Forelimb muscle (tissue), 1 donor: ENCODE measurements around the gene LAMB1. TPM values are rescaled to one million over a fixed set of nuclear protein-coding genes. Genes with fewer than 3 reads are reported as not detected.

Source experiments
- DNase-seq: peaks from one replicate; pipeline ENCODE4 v3.0.0-alpha.2; 2013; ENCODE audit warnings: low read depth
- polyA plus RNA-seq: library from polyadenylated mRNA; unstranded; fragments of 120-200 nt; gene quantifications from one replicate; pipeline ENCODE4 v1.2.1, GENCODE V29; 2013; ENCODE audit not compliant: insufficient read length

Gene LAMB1
- polyA plus RNA-seq, 1 donor, result 406 TPM

DNA sequence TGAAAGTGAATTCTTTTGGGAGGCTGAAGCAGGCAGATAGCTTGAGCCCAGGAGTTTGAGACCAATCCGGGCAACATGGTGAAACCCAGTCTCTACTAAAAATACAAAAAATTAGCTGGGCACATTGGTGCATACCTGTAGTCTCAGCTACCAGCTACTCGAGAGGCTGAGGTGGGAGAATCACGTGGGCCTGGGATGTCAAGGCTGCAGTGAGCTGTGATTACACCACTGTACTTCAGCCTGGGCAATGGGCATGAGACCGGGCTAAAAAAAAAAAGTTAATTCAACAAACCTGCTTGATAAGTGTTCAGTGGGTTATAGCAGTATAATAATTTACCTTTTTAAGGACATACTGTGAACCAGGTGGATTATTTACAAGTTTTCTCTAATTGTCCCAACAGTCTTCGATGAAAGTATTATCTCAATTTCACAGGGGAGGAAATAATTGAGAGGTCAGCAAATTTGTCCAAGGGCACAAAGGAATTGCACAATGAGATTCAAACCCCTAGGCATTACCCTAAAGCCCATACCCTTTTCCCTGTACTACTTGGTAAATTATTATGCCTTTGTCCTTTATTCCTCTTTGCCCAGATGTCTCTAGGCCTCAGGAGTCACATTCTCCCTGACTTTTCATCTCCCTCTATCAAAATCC lies 125.1 kb downstream of the LAMB1 start:
- no peak for DNase-seq

DNA sequence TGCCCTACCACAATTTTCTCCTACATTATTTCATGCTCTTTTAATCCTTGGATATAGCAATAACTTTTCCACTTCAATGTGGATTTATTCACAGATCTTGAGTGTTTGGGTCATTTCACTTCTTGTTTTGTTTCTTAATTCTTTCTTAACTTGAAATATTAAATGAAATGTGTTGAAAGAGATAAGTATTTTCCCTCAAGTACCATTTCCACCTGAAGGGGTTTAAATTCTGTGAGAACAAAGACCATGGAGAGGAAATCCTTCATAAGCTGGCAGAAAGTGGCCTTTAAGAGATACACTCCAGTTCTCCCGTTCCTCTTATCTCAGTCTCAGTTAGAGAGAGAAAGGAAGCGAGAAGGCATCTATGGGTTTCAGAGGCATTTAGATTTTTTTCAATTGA lies 126.0 kb downstream of the LAMB1 start:
- DNase-seq, result no peak

DNA sequence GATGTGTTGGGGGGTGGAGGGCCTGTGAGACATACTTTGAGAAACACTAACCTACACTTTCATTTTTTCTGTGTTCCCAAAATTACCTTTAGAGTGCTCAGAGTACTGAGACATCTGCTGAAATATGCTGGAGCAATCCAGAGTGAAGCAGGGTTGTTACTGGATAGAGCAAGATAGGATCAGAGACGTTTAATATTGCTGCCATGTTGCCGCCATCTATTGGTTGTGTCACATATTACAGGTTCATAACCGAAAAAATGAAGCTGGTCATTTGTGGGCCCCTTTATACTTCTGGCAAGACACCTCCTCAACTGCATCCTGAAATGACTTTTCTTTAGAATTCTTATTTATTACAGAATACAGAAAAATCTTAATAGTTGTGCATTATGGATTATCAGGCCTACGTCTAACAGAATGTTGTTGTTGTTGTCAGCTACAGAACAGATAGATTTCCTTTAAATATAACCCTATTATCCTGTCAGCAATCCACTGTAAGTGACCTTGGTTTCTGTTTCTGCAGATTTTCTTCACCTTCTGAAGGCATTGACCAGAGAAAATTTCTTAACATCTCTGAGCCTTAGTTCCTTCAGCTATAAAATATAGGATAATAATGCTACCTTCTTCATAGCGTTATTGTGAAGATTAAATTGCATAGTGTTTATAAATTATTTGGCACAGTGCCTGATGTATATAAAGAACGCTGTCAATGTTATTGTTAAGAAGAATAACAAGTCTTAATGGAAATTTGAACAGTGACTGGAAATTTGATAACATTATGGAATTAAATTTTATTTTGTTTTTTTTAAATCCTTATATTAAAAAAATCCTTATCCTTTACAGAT lies 128.1 kb downstream of the LAMB1 start:
- no peak for DNase-seq

DNA sequence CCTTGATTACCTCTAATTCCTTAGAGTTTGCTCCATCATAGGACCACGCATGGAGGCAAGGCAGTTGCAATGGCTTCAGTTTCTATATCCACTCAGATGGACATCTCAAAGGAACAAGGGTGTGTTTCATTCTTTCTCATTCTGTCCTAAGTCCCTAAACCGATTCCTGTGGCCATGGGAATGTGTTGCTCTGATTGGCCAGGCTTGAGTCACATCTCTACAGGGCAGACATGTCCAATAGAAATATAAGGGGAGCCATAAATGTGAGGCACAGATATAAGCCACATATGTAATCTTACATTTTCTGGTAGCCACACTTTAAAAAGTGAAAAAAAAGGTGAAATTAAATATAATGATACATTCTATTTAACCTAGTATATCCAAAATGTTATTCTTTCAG lies 128.8 kb downstream of the LAMB1 start:
- DNase-seq, result no peak

Other genes with a start within 250 kb of the LAMB1 start
- gene SLC26A3, start 199.9 kb downstream of the LAMB1 start, polyA plus RNA-seq, result not detected
- 87.0 TPM for gene DLD, start 112.0 kb downstream of the LAMB1 start, polyA plus RNA-seq
- 0.46 TPM for gene LAMB4, start 127.2 kb upstream of the LAMB1 start, polyA plus RNA-seq